ENCODE data around the gene TAF8.
"Not testable (repeated sequence)": the region's sequence is repeated elsewhere in the genome, so short reads cannot be mapped to it uniquely, and the experiment has no call there.

Gene TAF8

GRCh38 chr6:42029062-42029685, 21.1 kb upstream of the TAF8 start:
- no peak for DNase-seq (ENCODE audit: low read depth)

- no peak for DNase-seq (ENCODE audit: low read depth)
Measured at GRCh38 chr6:42029881-42030280, 20.4 kb upstream of the TAF8 start.

- no peak for DNase-seq (ENCODE audit: low read depth)
Measured at GRCh38 chr6:42030585-42031506, 19.5 kb upstream of the TAF8 start.

- no peak for DNase-seq (ENCODE audit: low read depth)
Measured at GRCh38 chr6:42032366-42032765, 18.0 kb upstream of the TAF8 start.

GRCh38 chr6:42037669-42038068, 12.7 kb upstream of the TAF8 start:
- DNase-seq (ENCODE audit: low read depth): not testable (repeated sequence)

- DNase-seq (ENCODE audit: low read depth): no peak
Measured at GRCh38 chr6:42038163-42038562, 12.2 kb upstream of the TAF8 start.

GRCh38 chr6:42038811-42039408, 11.4 kb upstream of the TAF8 start:
- no peak for DNase-seq (ENCODE audit: low read depth)

- DNase-seq (ENCODE audit: low read depth): no peak
Measured at GRCh38 chr6:42040856-42041480, 9.4 kb upstream of the TAF8 start.

- DNase-seq (ENCODE audit: low read depth): no peak
Measured at GRCh38 chr6:42041481-42042053, 8.8 kb upstream of the TAF8 start.

GRCh38 chr6:42042108-42042507, 8.2 kb upstream of the TAF8 start:
- no peak for DNase-seq (ENCODE audit: low read depth)

GRCh38 chr6:42043787-42044475, 6.4 kb upstream of the TAF8 start:
- DNase-seq (ENCODE audit: low read depth): peak; percentile 71

- peak; percentile 93 for DNase-seq (ENCODE audit: low read depth)
Measured at GRCh38 chr6:42045538-42046460, 4.5 kb upstream of the TAF8 start.

- DNase-seq (ENCODE audit: low read depth): peak; percentile 42
Measured at GRCh38 chr6:42046464-42047212, 3.7 kb upstream of the TAF8 start.

- DNase-seq (ENCODE audit: low read depth): no peak
Measured at GRCh38 chr6:42047213-42047590, 3.1 kb upstream of the TAF8 start.

GRCh38 chr6:42047790-42048405, 2.4 kb upstream of the TAF8 start:
- no peak for DNase-seq (ENCODE audit: low read depth)

- DNase-seq (ENCODE audit: low read depth): no peak
Measured at GRCh38 chr6:42049116-42049809, 1.1 kb upstream of the TAF8 start.

- no peak for DNase-seq (ENCODE audit: low read depth)
Measured at GRCh38 chr6:42049948-42050296, 402 bp upstream of the TAF8 start.

GRCh38 chr6:42051268-42051653, 937 bp downstream of the TAF8 start:
- no peak for DNase-seq (ENCODE audit: low read depth)

GRCh38 chr6:42053601-42054000, 3.3 kb downstream of the TAF8 start:
- DNase-seq (ENCODE audit: low read depth): no peak

Measured in fibroblast of gingiva (primary cell).